NOMO-1 treated with DMSO at 0.1 percent for 48 hours (cell line): ENCODE results near the gene CDKN2AIP.
A peak's percentile ranks its signal among the peaks of the same experiment; 100 is the strongest.
"Not testable (repeated sequence)": the region's sequence is repeated elsewhere in the genome, so short reads cannot be mapped to it uniquely, and the experiment has no call there.

Source experiments
- DNase-seq: peaks from one replicate; lab custom pipeline; 2025; ENCODE audit not compliant: unreplicated experiment; lab: John Stamatoyannopoulos, UW

The CDKN2AIP gene

GRCh38 chr4:183413234-183414200 lies 30.9 kb upstream of the CDKN2AIP start:
- no peak for DNase-seq

GRCh38 chr4:183416879-183417755 lies 27.3 kb upstream of the CDKN2AIP start:
- no peak for DNase-seq

GRCh38 chr4:183422962-183423631 lies 21.3 kb upstream of the CDKN2AIP start:
- no peak for DNase-seq

- DNase-seq = no peak
These were observed 20.2 kb upstream of the CDKN2AIP start for GRCh38 chr4:183424109-183424744.

- no peak for DNase-seq
These were observed 17.9 kb upstream of the CDKN2AIP start for GRCh38 chr4:183426507-183426906.

- DNase-seq = no peak
These were observed 14.9 kb upstream of the CDKN2AIP start for GRCh38 chr4:183429489-183429888.

GRCh38 chr4:183430317-183430993 lies 14.0 kb upstream of the CDKN2AIP start:
- DNase-seq = peak; percentile 12

GRCh38 chr4:183430994-183431347 lies 13.5 kb upstream of the CDKN2AIP start:
- no peak for DNase-seq

- DNase-seq = no peak
These were observed 12.8 kb upstream of the CDKN2AIP start for GRCh38 chr4:183431614-183432013.

- DNase-seq = not testable (repeated sequence)
These were observed 11.3 kb upstream of the CDKN2AIP start for GRCh38 chr4:183433183-183433582.

- DNase-seq = no peak
These were observed 10.2 kb upstream of the CDKN2AIP start for GRCh38 chr4:183434264-183434663.

GRCh38 chr4:183434666-183435190 lies 9.7 kb upstream of the CDKN2AIP start:
- no peak for DNase-seq

- no peak for DNase-seq
These were observed 8.6 kb upstream of the CDKN2AIP start for GRCh38 chr4:183435803-183436202.

GRCh38 chr4:183436417-183436816 lies 8.0 kb upstream of the CDKN2AIP start:
- DNase-seq = no peak

GRCh38 chr4:183437452-183437851 lies 7.0 kb upstream of the CDKN2AIP start:
- no peak for DNase-seq

GRCh38 chr4:183438458-183439113 lies 5.8 kb upstream of the CDKN2AIP start:
- no peak for DNase-seq

GRCh38 chr4:183441276-183441675 lies 3.2 kb upstream of the CDKN2AIP start:
- DNase-seq = no peak

GRCh38 chr4:183443655-183444213 lies 702 bp upstream of the CDKN2AIP start:
- peak; percentile 49 for DNase-seq

GRCh38 chr4:183445097-183445428 lies 627 bp downstream of the CDKN2AIP start:
- peak; percentile 37 for DNase-seq
